ENCODE data around the gene BTBD10.
"Not testable (repeated sequence)": the region's sequence is repeated elsewhere in the genome, so short reads cannot be mapped to it uniquely, and the experiment has no call there.

BTBD10 gene

DNA sequence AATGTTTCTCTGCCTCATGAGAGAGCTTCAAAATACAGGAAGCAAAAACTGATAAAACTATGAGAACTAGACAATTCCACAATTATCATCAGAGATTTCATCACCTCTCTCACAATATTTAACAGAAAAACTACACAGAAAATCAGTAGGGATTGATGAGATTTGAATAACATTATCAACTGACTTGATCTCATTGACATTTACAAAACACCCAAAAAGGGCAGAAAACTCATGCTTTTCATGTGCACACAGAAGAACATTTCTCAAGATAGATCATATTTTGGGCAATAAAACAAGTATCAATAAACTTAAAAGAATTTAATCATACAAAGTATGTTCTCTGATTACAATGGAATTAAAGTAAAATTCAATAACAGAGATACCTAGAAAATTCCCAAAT lies 35.6 kb downstream of the BTBD10 start:
- DNase-seq (ENCODE audit: insufficient read length, low spot score) (no peak), FAIRE-seq (no peak)
- TF ChIP-seq POLR2AphosphoS5 (IDR thresholded peaks at IDR 0.05; ENCODE audit: low read depth, low read length): no peak
- TF ChIP-seq PAX5 (IDR thresholded peaks at IDR 0.05; ENCODE audit: insufficient read depth, low read length, severe bottlenecking): no peak
- TF ChIP-seq TAF1 (IDR thresholded peaks at IDR 0.05; ENCODE audit: low read depth, low read length): no peak
- no peak for TF ChIP-seq POLR2A (IDR thresholded peaks at IDR 0.05; ENCODE audit: low read depth, low read length)
- no peak for TF ChIP-seq SPI1 (IDR thresholded peaks at IDR 0.05; ENCODE audit: low read depth, low read length)
- TF ChIP-seq POU2F2 (IDR thresholded peaks at IDR 0.05; ENCODE audit: low read depth, low read length): no peak

DNA sequence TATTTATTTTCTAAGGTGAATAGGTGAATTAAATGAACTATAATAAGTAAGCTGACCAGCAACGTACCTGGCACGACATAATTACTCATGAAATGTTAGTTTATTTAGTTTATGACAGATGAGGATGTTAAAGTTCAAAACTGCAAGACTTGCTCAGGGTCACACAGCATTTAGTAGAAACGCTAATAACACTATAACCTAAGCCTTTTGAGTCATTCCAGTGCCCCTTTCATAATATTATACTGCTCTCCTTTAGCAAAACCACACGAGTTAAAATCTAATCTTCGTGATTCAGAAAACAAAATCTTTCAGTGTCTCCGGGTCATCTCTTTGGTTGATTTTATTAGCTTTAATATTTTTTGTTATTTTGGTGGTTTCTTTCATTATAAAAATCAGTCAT lies 39.6 kb downstream of the BTBD10 start:
- no peak for FAIRE-seq
- TF ChIP-seq POLR2AphosphoS5 (IDR thresholded peaks at IDR 0.05; ENCODE audit: low read depth, low read length): no peak
- TF ChIP-seq PAX5 (IDR thresholded peaks at IDR 0.05; ENCODE audit: insufficient read depth, low read length, severe bottlenecking): no peak
- TF ChIP-seq TAF1 (IDR thresholded peaks at IDR 0.05; ENCODE audit: low read depth, low read length): no peak
- TF ChIP-seq POLR2A (IDR thresholded peaks at IDR 0.05; ENCODE audit: low read depth, low read length): no peak
- TF ChIP-seq POU2F2 (IDR thresholded peaks at IDR 0.05; ENCODE audit: low read depth, low read length): no peak
- TF ChIP-seq SPI1 (IDR thresholded peaks at IDR 0.05; ENCODE audit: low read depth, low read length): no peak

DNA sequence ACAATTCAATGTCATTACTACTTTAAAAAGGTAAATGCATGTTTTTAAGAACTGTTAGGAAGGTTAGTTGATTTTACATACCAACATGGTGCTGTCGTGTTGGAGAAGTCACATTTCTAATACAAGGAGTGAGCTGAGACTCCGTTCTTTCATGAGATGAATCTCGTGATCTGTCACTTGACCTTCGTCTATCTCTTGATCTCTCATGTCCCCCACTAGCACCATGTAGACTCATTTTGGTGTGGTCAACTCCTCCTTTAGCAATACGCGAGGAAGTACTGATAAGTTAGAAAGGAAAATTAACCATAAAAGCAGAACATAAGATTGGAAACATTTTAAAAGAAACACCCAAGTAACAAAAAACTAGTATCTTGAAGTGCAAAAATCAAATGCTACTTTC lies 41.5 kb downstream of the BTBD10 start:
- TF ChIP-seq PAX5 (IDR thresholded peaks at IDR 0.05; ENCODE audit: insufficient read depth, low read length, severe bottlenecking) (no peak), POLR2A (IDR thresholded peaks at IDR 0.05; ENCODE audit: low read depth, low read length) (no peak), POLR2AphosphoS5 (IDR thresholded peaks at IDR 0.05; ENCODE audit: low read depth, low read length) (no peak), POU2F2 (IDR thresholded peaks at IDR 0.05; ENCODE audit: low read depth, low read length) (no peak), TAF1 (IDR thresholded peaks at IDR 0.05; ENCODE audit: low read depth, low read length) (no peak), SPI1 (IDR thresholded peaks at IDR 0.05; ENCODE audit: low read depth, low read length) (no peak)
- FAIRE-seq (peak; percentile 23), DNase-seq (ENCODE audit: insufficient read length, low spot score) (no peak)

More for the DNA sequence above, 39.6 kb downstream of the BTBD10 start:
- DNase-seq (ENCODE audit: insufficient read length, low spot score): no peak

DNA sequence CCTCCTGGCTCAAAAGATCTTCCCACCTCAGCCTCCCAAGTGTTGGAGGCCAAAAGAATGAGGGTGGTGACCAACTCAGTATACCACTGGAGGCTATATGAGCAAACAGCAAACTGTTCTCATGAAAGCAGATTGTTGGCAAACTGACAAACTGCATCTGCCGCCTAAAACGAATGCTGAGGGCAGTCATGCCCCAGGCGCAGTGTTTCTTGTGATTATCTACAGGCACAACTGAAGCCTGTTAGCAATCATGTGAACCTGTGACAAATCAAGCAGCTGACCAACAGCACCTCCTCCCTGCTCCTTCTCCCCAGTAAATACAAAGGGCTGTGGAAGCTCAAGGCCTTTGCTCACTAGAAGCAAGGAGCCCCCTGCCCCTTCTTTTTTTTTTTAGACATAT lies 47.8 kb downstream of the BTBD10 start:
- no peak for TF ChIP-seq POLR2A (IDR thresholded peaks at IDR 0.05; ENCODE audit: low read depth, low read length)
- no peak for TF ChIP-seq POU2F2 (IDR thresholded peaks at IDR 0.05; ENCODE audit: low read depth, low read length)
- TF ChIP-seq POLR2AphosphoS5 (IDR thresholded peaks at IDR 0.05; ENCODE audit: low read depth, low read length): no peak
- no peak for TF ChIP-seq TAF1 (IDR thresholded peaks at IDR 0.05; ENCODE audit: low read depth, low read length)
- TF ChIP-seq PAX5 (IDR thresholded peaks at IDR 0.05; ENCODE audit: insufficient read depth, low read length, severe bottlenecking): no peak
- no peak for TF ChIP-seq SPI1 (IDR thresholded peaks at IDR 0.05; ENCODE audit: low read depth, low read length)
- DNase-seq (ENCODE audit: insufficient read length, low spot score) (no peak), FAIRE-seq (no peak)

DNA sequence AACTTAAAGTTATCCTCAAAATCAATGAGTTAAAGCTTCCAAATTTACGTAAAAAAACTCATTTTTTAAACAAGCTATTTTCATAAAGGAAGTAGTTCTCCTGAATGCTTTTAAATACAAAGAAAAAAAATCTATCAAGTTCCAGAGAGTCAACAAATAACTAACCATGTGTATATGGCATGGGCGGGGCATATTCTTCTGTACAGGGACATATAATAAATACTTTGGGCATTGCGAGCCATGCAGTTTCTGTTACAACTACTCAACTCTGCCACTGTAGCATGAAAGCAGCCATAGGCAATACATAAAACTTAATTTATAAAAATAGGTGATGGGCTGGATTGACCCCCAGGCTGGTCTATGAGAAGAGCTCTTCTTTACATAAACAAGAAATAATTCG lies 57.8 kb downstream of the BTBD10 start:
- DNase-seq (ENCODE audit: insufficient read length, low spot score) (no peak), FAIRE-seq (no peak)
- TF ChIP-seq TAF1 (IDR thresholded peaks at IDR 0.05; ENCODE audit: low read depth, low read length) (no peak), PAX5 (IDR thresholded peaks at IDR 0.05; ENCODE audit: insufficient read depth, low read length, severe bottlenecking) (no peak), POU2F2 (IDR thresholded peaks at IDR 0.05; ENCODE audit: low read depth, low read length) (no peak), POLR2A (IDR thresholded peaks at IDR 0.05; ENCODE audit: low read depth, low read length) (no peak), POLR2AphosphoS5 (IDR thresholded peaks at IDR 0.05; ENCODE audit: low read depth, low read length) (no peak), SPI1 (IDR thresholded peaks at IDR 0.05; ENCODE audit: low read depth, low read length) (no peak)

DNA sequence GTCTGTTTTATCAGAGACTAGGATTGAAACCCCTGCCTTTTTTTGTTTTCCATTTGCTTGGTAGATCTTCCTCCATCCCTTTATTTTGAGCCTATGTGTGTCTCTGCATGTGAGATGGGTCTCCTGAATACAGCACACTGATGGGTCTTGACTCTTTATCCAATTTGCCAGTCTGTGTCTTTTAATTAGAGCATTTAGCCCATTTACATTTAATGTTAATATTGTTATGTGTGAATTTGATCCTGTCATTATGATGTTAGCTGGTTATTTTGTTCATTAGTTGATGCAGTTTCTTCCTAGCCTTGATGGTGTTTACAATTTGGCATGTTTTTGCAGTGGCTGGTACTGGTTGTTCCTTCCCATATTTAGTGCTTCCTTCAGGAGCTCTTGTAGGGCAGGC lies 64.7 kb downstream of the BTBD10 start:
- FAIRE-seq; DNase-seq (ENCODE audit: insufficient read length, low spot score): not testable (repeated sequence)

DNA sequence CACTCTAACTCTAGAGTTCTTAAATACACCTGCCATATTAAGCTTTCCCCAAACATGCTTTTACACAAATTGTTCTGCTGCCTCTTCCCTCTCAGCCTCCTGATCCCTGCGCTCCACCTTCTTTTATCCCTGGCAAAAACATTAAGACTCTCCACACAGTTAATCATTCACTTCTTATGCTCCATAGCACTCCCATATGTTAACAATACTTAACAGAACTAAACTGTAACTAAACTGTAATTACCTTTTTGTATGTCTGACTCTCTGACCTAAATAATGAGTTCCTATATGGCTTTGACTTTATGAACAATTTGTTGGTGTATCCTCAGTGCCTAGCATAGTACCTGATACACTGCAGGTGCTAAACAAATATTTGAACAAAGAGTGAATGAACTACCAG lies 71.8 kb downstream of the BTBD10 start:
- FAIRE-seq (no peak), DNase-seq (ENCODE audit: insufficient read length, low spot score) (no peak)
- TF ChIP-seq SPI1 (IDR thresholded peaks at IDR 0.05; ENCODE audit: low read depth, low read length) (no peak), POLR2A (IDR thresholded peaks at IDR 0.05; ENCODE audit: low read depth, low read length) (no peak), POU2F2 (IDR thresholded peaks at IDR 0.05; ENCODE audit: low read depth, low read length) (no peak), TAF1 (IDR thresholded peaks at IDR 0.05; ENCODE audit: low read depth, low read length) (no peak), PAX5 (IDR thresholded peaks at IDR 0.05; ENCODE audit: insufficient read depth, low read length, severe bottlenecking) (no peak), POLR2AphosphoS5 (IDR thresholded peaks at IDR 0.05; ENCODE audit: low read depth, low read length) (no peak)

DNA sequence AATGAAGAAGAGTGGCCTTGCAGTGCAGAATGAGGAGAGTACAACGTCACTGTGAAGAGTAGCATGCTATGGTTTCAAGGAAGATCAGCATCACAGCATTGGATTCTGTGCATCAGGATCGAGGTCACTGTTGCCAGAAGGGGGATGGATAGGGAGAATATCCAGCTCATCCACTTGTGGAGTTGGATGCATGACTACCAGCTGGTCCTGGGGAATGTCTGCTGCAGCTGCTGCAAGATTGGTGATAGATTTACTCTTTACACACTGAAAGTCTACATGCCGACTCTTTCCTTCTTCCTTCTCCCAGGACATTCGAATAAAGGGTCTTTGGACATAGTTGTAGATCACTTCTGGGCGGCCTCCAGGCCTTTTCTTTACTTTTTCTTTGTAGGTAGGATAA lies 74.3 kb downstream of the BTBD10 start:
- TF ChIP-seq POLR2A (IDR thresholded peaks at IDR 0.05; ENCODE audit: low read depth, low read length): no peak
- no peak for TF ChIP-seq PAX5 (IDR thresholded peaks at IDR 0.05; ENCODE audit: insufficient read depth, low read length, severe bottlenecking)
- no peak for TF ChIP-seq TAF1 (IDR thresholded peaks at IDR 0.05; ENCODE audit: low read depth, low read length)
- no peak for TF ChIP-seq POLR2AphosphoS5 (IDR thresholded peaks at IDR 0.05; ENCODE audit: low read depth, low read length)
- TF ChIP-seq POU2F2 (IDR thresholded peaks at IDR 0.05; ENCODE audit: low read depth, low read length): no peak
- TF ChIP-seq SPI1 (IDR thresholded peaks at IDR 0.05; ENCODE audit: low read depth, low read length): no peak
- FAIRE-seq (no peak), DNase-seq (ENCODE audit: insufficient read length, low spot score) (no peak)

DNA sequence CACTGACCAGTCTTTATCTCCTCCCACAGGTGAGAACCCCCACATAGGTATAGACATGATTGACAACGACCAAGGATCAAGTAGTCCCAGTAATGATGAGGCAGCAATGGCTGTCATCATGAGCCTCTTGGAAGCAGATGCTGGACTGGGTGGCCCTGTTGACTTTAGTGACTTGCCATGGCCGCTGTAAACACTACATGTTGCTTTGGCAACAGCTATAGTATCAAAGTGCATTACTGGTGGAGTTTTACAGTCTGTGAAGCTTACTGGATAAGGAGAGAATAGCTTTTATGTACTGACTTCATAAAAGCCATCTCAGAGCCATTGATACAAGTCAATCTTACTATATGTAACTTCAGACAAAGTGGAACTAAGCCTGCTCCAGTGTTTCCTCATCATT lies 76.5 kb downstream of the BTBD10 start:
- no peak for TF ChIP-seq TAF1 (IDR thresholded peaks at IDR 0.05; ENCODE audit: low read depth, low read length)
- no peak for TF ChIP-seq PAX5 (IDR thresholded peaks at IDR 0.05; ENCODE audit: insufficient read depth, low read length, severe bottlenecking)
- no peak for TF ChIP-seq SPI1 (IDR thresholded peaks at IDR 0.05; ENCODE audit: low read depth, low read length)
- TF ChIP-seq POLR2AphosphoS5 (IDR thresholded peaks at IDR 0.05; ENCODE audit: low read depth, low read length): no peak
- TF ChIP-seq POLR2A (IDR thresholded peaks at IDR 0.05; ENCODE audit: low read depth, low read length): no peak
- no peak for TF ChIP-seq POU2F2 (IDR thresholded peaks at IDR 0.05; ENCODE audit: low read depth, low read length)
- FAIRE-seq: no peak
- DNase-seq (ENCODE audit: insufficient read length, low spot score): no peak

DNA sequence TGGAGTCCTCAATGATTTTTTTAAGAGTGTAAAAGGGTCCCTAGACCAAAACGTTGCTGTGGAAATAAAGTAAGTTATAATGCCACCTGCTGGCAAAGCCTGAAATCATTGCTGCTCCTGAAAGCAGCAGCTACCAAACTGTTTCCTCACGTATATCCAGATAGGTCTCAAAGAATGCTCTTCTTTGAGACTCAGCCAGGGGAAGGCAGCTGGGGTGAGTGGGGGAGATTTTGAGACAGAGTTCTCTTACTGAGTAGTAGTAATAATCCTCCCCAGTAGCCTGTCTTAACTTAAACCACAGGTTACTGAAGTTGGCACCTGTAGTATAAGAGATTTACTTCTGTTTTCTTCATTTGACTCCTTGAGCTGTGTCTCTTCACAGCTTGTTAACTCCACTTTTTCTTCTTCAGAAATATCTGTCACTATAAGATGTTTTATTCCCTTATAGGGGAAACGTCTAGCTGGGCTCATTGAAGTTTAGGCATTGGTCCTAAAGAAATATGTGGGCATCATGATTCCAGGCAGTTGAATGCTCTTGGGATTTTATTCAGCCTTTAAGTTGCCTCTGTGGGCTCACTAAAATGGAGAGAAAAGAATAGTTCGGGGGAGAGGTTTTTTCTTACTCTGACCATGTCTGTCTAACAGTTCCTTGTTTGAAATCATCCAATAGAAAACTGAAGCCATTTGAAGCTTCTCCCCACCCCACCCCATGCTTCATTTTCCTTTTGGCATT lies 77.9 kb downstream of the BTBD10 start:
- no peak for FAIRE-seq
- no peak for DNase-seq (ENCODE audit: insufficient read length, low spot score)
- TF ChIP-seq POLR2A (IDR thresholded peaks at IDR 0.05; ENCODE audit: low read depth, low read length) (no peak), PAX5 (IDR thresholded peaks at IDR 0.05; ENCODE audit: insufficient read depth, low read length, severe bottlenecking) (no peak), TAF1 (IDR thresholded peaks at IDR 0.05; ENCODE audit: low read depth, low read length) (no peak), POLR2AphosphoS5 (IDR thresholded peaks at IDR 0.05; ENCODE audit: low read depth, low read length) (no peak), POU2F2 (IDR thresholded peaks at IDR 0.05; ENCODE audit: low read depth, low read length) (no peak), SPI1 (IDR thresholded peaks at IDR 0.05; ENCODE audit: low read depth, low read length) (no peak)

Data from GM12891 (cell line).